CD4-positive, alpha-beta T cell treated with Interleukin-4 for 4 hours (primary cell): ENCODE results near the gene WNT9A.

ENCODE experiments used
- DNase-seq: peaks from one replicate; pipeline ENCODE4 v3.0.0-alpha.2; 2020

WNT9A gene

DNA sequence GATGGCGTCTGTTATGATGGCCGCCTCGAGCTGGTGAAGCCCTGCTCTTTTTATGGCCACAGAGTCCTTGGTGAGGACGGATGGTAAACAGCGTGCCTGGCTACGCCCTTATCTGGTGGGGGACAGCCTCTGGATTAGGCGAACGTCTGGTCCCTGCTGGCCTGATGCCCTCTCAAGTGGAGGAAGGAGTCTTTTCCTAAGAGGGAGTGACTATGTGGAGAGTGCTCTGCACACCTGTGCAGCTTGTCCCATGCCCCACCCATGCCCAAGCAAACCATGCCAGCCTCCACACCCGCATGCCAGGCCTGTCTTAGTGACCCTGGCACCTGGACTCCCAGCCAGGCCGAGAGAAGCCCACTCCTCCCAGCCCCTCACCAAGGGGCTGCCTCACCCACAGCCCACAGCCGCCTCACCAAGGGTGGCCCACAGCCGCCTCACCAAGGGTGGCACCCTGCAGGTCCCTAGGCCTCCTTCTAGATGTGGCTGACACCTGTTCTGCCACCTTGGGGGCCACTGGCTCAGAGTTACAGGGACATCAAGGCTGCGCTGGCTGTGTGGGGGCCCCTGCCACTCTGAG is 40.2 kb downstream of the WNT9A start:
- no peak for DNase-seq

DNA sequence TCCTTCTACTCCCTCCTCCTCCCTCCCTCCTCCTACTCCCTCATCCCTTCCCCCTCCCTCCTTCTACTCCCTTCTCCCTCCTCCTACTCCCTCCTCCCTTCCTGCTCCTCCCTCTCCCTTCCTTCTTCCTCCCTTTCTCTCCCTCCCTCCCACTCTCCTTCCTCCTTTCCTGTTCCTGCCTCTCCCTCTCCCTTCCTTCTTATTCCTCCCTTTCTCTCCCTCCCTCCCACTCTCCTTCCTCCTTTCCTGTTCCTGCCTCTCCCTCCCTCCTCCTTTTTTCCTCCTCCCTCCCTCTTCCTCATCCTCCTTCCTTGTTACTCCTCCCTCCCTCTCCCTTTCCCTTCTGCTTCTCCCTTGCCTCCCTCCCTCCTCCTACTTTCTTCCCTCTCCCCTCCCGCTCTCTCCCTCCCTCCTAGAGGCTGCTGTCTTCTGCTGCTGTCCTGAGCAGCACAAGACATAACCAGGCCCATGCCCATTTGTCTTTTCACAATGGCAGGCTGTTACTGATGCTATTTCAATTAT is 41.1 kb downstream of the WNT9A start:
- DNase-seq = no peak

DNA sequence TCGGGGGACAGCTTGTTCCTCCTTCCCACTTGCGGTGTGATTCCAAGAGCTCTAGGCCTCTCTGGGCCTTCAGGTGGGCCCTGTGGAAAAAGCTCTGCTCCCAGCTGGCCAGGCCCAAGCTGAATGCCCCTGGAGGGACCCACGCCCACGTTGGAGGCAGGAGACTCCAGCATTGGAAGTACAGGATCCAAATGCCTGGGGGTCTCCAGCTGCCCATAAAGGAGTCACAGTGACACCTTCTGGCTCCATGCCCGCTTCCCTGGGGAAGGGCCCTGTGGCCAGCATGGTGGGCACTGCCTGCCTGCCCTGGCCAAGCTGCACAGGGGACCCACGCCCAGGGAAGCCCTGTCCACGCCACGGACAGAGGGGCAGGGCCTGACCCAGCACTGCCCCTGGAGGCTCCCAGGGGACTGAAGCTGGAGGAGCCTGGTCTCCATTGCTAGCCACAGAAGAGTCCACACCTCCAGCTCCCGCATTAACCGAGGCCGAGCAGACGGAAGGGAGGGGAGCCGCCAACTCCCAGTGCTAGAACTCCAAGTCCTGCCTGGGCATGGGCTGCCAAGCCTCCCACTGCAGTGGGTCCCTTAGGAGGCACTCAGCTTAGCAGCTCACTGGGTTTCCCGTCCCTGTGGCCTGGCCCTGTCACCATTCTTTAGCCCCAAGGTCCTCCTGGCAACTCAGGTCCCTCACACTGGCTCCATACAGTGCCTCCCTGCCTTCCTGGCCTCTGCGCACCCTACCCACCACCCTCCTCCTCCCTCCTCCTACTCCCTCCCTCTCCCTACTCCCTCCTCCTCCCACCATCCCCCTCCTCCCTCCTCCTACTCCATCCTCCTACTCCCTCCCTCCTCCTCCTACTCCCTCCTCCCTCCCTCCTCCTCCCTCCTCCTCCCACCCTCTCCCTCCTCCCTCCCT is 41.9 kb downstream of the WNT9A start:
- DNase-seq = no peak

DNA sequence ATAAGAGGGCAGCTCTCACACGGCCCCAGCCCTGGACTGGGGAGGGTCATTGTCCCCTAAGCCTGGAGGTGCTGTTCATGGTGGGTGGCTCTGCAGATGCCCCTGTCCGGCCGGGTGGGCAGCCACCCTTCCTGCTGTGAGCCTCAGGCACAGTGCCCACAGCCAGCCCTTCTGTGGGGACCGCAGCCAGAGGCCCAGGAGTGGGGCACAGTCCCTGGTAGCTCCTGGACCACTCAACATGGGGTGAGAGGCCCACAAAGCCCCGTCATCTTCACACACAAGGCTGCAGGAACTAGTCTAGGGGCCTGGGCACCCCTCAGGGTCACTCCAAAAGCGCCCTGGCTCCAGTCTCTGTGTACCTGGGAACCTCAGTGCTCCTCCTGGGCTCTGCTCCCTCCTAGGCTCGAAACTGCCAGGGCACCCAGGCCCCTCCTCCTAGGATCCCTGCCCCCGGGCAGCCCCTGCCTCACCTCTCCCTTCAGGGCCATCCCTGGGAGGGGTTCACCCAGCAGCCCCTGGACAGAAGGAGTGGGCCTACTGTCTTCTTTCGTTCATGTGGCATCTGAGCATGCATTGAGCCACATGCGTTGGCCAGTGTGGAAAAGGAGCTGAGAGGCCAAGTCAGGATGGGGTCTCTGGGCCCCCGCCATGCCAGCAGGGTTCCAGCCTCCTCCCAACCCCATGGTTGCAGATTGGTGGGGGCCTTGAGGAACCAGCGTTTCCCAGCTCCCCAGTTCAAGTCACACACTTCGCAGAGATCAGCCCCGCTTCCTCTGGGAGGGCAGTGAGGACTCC is 43.0 kb downstream of the WNT9A start:
- no peak for DNase-seq

DNA sequence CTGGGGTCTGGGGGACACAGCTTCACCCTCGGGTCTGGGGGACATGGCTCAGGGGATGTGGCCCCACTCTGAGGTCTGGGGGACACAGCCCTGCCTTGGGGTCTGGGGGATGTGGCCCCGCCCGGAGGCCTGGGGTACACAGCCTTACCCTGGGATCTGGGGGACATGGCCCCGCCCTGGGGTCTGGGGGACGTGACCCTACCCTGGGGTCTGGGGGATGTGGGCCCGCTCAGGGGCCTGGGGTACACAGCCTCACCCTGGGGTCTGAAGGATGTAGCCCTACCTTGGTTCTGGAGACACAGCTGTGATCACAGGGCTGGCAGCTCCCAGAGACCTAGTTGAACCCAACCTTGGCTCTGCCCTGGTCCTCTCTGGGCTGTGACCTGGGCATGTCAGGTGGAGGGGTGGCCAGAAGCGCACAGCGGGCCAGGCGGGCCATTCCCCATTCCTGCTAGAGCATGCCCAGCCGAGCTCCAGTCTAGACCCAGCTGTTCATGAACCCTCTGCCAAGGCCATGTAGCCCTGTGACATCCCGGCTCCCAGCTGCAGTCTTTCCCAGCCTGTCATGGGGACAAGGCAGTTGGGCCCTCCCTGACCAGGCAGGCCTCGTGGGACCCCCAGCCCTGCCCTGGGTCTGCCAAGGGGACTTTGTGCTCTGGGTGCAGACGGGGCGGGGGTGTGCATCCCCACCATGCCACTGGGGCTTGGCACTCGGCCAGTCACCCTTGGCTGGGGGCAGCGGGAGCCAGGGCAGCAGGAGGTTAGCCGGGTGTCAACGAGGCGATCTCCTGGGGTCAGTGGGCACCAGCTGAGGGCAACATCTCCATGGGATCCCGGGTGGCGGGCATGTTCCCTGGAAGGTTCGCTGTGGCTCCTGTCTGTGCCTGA is 43.9 kb downstream of the WNT9A start:
- no peak for DNase-seq

DNA sequence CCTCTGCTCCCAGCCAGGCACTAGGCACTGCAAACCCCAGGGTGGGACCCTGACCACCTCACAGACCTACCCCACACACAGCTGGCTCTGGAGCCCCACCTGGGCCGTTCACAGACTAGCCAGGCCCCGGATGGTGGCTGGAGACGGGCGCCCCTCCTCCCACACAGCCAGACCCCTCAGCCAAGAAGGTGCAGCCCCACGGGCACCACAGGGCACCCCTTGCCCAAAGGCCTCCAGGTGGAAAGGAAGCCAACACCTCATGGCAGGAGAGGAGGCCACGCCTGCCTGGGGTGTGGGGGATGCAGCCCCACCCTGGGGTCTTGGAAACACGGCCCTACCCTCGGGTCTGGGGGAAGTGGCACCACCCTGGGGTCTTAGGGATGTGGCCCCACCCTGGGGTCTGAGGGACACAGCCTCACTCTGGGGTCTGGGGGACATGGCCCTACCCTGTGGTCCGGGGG is 44.6 kb downstream of the WNT9A start:
- DNase-seq = no peak

- no peak for DNase-seq
These were observed 45.1 kb downstream of the WNT9A start for GRCh38 chr1:227902641-227902990.

DNA sequence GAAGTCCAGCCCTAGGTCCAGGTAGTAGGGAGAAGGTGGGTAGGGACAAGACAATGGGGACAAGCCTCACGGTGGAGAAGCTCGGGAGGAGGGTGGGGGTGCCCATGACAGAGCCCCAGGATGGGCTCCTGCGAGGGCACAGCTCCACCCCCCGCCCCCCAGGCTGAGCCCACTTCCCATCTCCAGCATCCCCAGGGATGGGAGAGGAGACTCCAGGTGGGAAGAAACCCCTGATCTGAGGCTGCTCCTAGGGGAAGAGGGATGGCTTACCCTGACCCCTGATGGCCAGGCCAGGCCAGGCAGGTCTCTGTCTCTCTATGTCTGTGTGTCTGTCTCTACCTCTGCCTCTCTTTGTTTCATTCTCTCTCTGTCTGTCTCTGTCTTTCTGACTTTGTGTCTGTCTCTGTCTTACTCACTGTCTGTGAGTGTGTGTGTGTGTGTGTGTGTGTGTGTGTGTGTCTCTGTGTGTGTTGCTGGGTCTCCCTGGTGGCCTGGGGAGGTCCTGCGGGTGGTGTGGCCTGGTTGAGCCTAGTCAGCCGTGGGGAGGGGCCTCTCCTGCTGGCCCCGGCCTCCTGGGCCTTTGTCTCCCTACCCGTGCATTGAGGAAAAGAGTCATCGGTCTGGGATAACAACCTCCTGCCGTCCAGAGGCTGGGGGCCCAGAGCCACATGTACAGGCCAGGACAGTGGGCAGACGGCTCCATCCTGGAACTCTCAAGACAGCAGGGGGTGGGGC is 45.7 kb downstream of the WNT9A start:
- no peak for DNase-seq

GRCh38 chr1:227901239-227901905 is 46.4 kb downstream of the WNT9A start:
- DNase-seq = no peak

DNA sequence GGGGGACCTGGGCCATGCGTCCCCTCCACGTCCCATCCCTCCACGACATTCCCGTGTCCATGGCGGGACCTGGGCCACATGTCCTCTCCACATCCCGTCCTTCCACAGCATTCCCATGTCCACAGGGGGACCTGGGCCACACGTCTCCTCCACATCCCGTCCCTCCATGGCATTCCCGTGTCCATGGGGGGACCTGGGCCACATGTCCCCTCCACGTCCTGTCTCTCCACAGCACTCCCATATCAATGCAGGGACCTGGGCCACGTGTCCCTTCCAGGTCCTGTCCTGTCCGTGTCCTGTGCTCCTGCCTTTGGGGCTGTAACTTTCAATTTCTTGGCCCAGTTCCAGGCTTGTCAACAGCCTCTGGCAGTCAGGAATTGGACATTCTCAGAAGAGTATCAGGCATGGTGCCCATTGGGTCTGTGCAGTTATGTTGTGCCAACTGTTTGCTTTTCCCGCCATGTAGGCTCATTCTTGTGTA is 47.1 kb downstream of the WNT9A start:
- DNase-seq = no peak

GRCh38 chr1:227899820-227900449 is 47.8 kb downstream of the WNT9A start:
- DNase-seq = no peak

- no peak for DNase-seq
These were observed 48.5 kb downstream of the WNT9A start for GRCh38 chr1:227899141-227899819.

DNA sequence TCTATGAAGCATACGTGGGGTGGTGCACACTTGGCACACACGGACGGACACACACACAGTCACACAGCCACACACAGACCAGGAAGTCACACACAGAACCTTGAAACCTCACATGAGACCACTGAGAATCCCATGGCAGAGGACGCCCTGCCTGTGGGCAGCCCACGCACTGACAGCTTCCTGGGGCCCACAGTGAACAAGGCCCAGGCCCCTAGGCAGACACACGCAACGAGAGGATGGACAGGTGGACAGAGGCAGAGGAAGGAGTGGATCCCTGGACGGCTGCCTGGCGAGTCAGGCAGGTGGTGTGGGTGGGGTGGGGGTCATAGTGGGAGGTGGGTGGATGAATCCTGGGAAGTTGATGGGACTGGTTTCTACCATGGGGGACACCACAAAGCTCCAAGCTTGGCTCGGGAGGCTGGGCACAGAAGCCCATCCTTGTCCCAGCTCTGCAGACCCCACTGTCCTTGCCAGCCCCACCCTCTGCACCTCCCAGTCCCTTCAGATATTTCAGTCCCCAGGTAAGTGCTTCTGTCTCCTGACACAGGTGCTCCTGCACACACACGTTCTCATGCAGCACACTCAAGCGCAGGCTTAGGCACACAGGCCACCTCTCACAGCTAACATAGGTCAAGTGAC is 49.1 kb downstream of the WNT9A start:
- DNase-seq = no peak

- DNase-seq = no peak
These were observed 49.9 kb downstream of the WNT9A start for GRCh38 chr1:227897704-227898438.

GRCh38 chr1:227896710-227897655 is 50.7 kb downstream of the WNT9A start:
- no peak for DNase-seq

DNA sequence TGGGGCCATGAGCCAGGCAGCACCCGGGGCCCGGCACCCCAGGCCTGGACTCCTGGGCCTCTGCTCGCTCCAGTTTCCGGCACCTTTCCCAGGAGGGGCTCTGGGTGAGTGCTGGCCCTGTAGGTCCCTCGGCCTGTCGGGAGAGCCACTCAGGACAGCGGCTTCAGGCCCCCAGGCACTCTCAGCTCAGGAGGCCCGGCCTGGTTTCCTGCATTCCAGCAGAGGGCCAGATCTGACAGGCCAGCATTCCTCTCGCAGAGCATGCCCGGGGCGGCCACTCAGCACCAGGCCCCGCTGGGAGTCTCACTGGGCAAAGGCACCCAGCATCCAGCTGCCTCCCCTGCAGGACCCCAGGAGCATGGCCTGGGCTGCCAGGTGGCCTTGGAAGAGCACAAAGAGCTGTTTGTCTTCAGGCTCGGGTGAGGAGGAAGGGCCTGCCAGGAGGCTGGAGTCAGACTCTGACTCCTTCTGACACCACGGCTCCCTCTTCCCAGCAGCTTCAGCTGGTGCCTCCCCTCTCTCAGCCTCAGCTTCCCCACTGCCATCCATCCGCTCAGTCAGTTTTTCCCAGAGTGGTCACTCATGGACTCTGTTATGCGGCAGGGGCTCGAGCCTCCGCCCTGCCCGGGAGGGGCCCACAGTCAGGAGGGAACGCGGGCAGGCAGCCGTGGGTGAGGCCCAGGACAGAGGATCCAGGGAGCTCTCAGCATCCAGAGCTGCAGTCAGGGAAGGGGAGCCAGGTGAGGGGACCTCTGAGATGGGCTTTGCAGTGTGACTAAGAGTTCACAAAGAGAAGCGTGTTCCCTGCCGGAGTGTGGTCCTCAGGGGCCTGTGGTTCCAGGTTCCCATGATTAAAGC is 51.7 kb downstream of the WNT9A start:
- no peak for DNase-seq
